ENCODE measurements around the gene CACNA1E. TPM values are rescaled to one million over a fixed set of nuclear protein-coding genes. Genes with fewer than 3 reads are reported as not detected.

CACNA1E gene
- total and polyA plus RNA-seq, 2 of the 13 experiments (the other 11 are each of a cell fraction or from before 2014, with no cell fraction given) = not detected

GRCh38 chr1:181769846-181770245 lies 286.5 kb downstream of the CACNA1E start:
- no peaks in the 10 kb centered on the region for H3K9me3 ChIP-seq (ENCODE audit: low read length)
- H2AFZ ChIP-seq (ENCODE audit: low read length) = no peak overlapping the region
- no peaks in the 10 kb centered on the region for H3K4me1 ChIP-seq (ENCODE audit: insufficient read depth, low read length)
- no peaks in the 10 kb centered on the region for H3K79me2 ChIP-seq (ENCODE audit: insufficient read depth, low read length)
- no peak for ATAC-seq
- CTCF ChIA-PET (ENCODE audit: low intra/inter-chr PET ratio, low total read pairs) = no interaction called here
- intact Hi-C loops (cut with micrococcal nuclease; ENCODE audit: unreplicated experiment) = no loop called here
- no peaks in the 10 kb centered on the region for H4K20me1 ChIP-seq (ENCODE audit: insufficient read depth, low read length)
- no peak overlapping the region for H3K4me2 ChIP-seq (ENCODE audit: low read depth, low read length)
- no peaks in the 10 kb centered on the region for H3K27me3 ChIP-seq (ENCODE audit: control insufficient read depth in 1 of 2, insufficient read depth in 2 of 2, low read length in 2 of 2)
- no peak for TF ChIP-seq CCDC6 (CRISPR knock-in tag; IDR thresholded peaks at IDR 0.05)
- no peak for TF ChIP-seq ZNF614 (CRISPR knock-in tag; IDR thresholded peaks at IDR 0.05; ENCODE audit: borderline replicate concordance)
- TF ChIP-seq, protein P1, sequence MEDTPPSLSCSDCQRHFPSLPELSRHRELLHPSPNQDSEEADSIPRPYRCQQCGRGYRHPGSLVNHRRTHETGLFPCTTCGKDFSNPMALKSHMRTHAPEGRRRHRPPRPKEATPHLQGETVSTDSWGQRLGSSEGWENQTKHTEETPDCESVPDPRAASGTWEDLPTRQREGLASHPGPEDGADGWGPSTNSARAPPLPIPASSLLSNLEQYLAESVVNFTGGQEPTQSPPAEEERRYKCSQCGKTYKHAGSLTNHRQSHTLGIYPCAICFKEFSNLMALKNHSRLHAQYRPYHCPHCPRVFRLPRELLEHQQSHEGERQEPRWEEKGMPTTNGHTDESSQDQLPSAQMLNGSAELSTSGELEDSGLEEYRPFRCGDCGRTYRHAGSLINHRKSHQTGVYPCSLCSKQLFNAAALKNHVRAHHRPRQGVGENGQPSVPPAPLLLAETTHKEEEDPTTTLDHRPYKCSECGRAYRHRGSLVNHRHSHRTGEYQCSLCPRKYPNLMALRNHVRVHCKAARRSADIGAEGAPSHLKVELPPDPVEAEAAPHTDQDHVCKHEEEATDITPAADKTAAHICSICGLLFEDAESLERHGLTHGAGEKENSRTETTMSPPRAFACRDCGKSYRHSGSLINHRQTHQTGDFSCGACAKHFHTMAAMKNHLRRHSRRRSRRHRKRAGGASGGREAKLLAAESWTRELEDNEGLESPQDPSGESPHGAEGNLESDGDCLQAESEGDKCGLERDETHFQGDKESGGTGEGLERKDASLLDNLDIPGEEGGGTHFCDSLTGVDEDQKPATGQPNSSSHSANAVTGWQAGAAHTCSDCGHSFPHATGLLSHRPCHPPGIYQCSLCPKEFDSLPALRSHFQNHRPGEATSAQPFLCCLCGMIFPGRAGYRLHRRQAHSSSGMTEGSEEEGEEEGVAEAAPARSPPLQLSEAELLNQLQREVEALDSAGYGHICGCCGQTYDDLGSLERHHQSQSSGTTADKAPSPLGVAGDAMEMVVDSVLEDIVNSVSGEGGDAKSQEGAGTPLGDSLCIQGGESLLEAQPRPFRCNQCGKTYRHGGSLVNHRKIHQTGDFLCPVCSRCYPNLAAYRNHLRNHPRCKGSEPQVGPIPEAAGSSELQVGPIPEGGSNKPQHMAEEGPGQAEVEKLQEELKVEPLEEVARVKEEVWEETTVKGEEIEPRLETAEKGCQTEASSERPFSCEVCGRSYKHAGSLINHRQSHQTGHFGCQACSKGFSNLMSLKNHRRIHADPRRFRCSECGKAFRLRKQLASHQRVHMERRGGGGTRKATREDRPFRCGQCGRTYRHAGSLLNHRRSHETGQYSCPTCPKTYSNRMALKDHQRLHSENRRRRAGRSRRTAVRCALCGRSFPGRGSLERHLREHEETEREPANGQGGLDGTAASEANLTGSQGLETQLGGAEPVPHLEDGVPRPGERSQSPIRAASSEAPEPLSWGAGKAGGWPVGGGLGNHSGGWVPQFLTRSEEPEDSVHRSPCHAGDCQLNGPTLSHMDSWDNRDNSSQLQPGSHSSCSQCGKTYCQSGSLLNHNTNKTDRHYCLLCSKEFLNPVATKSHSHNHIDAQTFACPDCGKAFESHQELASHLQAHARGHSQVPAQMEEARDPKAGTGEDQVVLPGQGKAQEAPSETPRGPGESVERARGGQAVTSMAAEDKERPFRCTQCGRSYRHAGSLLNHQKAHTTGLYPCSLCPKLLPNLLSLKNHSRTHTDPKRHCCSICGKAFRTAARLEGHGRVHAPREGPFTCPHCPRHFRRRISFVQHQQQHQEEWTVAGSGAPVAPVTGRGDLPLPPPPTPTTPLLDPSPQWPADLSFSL (CRISPR knock-in tag; IDR thresholded peaks at IDR 0.05) = no peak
- no peak for TF ChIP-seq CREBL2 (CRISPR knock-in tag; IDR thresholded peaks at IDR 0.05; ENCODE audit: borderline replicate concordance)
- TF ChIP-seq TARDBP (CRISPR knock-in tag; IDR thresholded peaks at IDR 0.05) = no peak
- no peak for TF ChIP-seq ZNF557 (CRISPR knock-in tag; IDR thresholded peaks at IDR 0.05)
- TF ChIP-seq, protein P2, sequence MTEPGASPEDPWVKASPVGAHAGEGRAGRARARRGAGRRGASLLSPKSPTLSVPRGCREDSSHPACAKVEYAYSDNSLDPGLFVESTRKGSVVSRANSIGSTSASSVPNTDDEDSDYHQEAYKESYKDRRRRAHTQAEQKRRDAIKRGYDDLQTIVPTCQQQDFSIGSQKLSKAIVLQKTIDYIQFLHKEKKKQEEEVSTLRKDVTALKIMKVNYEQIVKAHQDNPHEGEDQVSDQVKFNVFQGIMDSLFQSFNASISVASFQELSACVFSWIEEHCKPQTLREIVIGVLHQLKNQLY (CRISPR knock-in tag; IDR thresholded peaks at IDR 0.05) = no peak
- no peak for TF ChIP-seq ZFP37 (CRISPR knock-in tag; IDR thresholded peaks at IDR 0.05; ENCODE audit: borderline replicate concordance)
- TF ChIP-seq TBX3 (IDR thresholded peaks at IDR 0.05; ENCODE audit: borderline replicate concordance) = no peak
- TF ChIP-seq ZNF468 (CRISPR knock-in tag; IDR thresholded peaks at IDR 0.05) = no peak
- no peak for TF ChIP-seq BHLHE40 (IDR thresholded peaks at IDR 0.05; ENCODE audit: low read length)
- no peak for TF ChIP-seq ZNF331 (CRISPR knock-in tag; IDR thresholded peaks at IDR 0.05)
- no peak for TF ChIP-seq ZNF230 (CRISPR knock-in tag; IDR thresholded peaks at IDR 0.05)
- TF ChIP-seq FOXA3 (CRISPR knock-in tag; IDR thresholded peaks at IDR 0.05) = no peak
- TF ChIP-seq ZNF333 (CRISPR knock-in tag; IDR thresholded peaks at IDR 0.05; ENCODE audit: borderline replicate concordance) = no peak
- no peak for TF ChIP-seq MLLT10 (CRISPR knock-in tag; IDR thresholded peaks at IDR 0.05)
- TF ChIP-seq CHD2 (IDR thresholded peaks at IDR 0.05; ENCODE audit: low read depth, low read length) = no peak
- no peak for TF ChIP-seq NCOR1 (IDR thresholded peaks at IDR 0.05; ENCODE audit: borderline replicate concordance, low read length)
- TF ChIP-seq LCORL (IDR thresholded peaks at IDR 0.05) = no peak
- TF ChIP-seq LCORL (CRISPR knock-in tag; IDR thresholded peaks at IDR 0.05) = no peak
- no peak overlapping the region for H3K4me3 ChIP-seq (replicated peaks in 1 of 3; ENCODE audit: insufficient read depth in 1 of 3, low read depth in 2 of 3, low read length in 3 of 3)
- no peak overlapping the region for H3K9ac ChIP-seq (ENCODE audit: insufficient read depth, low read depth, low read length)
- no peak overlapping the region for H3K27ac ChIP-seq (ENCODE audit: extremely low read length, insufficient read depth, low read length)
- in situ Hi-C loops (cut with HindIII; ENCODE audit: extremely low pct_ligation_motif_present, low pct_unique_long_range_greater_than_20kb) = no loop called here
- H3K36me3 ChIP-seq (replicated peaks in 1 of 2; ENCODE audit: control insufficient read depth in 1 of 2, insufficient read depth in 2 of 2, low read length in 2 of 2) = no peaks in the 10 kb centered on the region
- FAIRE-seq = no peak
- BruUV-seq (replicated peaks) = no TSS peak
- POLR2A ChIA-PET = no interaction called here
- DNase-seq (ENCODE audit: low spot score) = no peak

All from HepG2 (cell line).